ENCODE data around the gene MITD1.

The MITD1 gene

GRCh38 chr2:99180755-99181623 is at the start of gene MITD1, which contains the start of gene MRPL30:
TSS of gene MITD1 (minus strand) at chr2:99181058. CDS start at chr2:99180981, 77 bp downstream.
TSS of gene MRPL30 (plus strand) at chr2:99181184. CDS start at chr2:99186204, 5,020 bp downstream.
- no peak for TF ChIP-seq ZNF274 (IDR thresholded peaks at IDR 0.05; ENCODE audit: low read depth, low read length)
- TF ChIP-seq YY1 (IDR thresholded peaks at IDR 0.05; ENCODE audit: insufficient read depth, insufficient read length), result no peak
- no peak for TF ChIP-seq SUZ12 (IDR thresholded peaks at IDR 0.05; ENCODE audit: extremely low read depth, insufficient read depth, insufficient read length)
- Histone ChIP-seq H3K4me3 (ENCODE audit: insufficient read length, low read depth) (peak within 1 kb of the TSS; percentile 84), H3K4me1 (ENCODE audit: insufficient read depth, insufficient read length) (no peaks in the 10 kb centered on the region), H3K9me3 (ENCODE audit: insufficient read depth, low read length) (no peaks in the 10 kb centered on the region), H3K9ac (ENCODE audit: insufficient read length, low read depth) (peak within 1 kb of the TSS; percentile 93), H3K27me3 (ENCODE audit: insufficient read depth, insufficient read length) (no peaks in the 10 kb centered on the region), H3K36me3 (ENCODE audit: insufficient read depth, insufficient read length, low read length) (peaks cover 26% of the 10 kb centered on the region)
- DNase-seq (ENCODE audit: low read depth, low spot score), result peak; percentile 93

GRCh38 chr2:99217929-99218501 is 37.2 kb upstream of the MITD1 start:
- H3K27me3 ChIP-seq (ENCODE audit: insufficient read depth, insufficient read length), result no peaks in the 10 kb centered on the region
- H3K36me3 ChIP-seq (ENCODE audit: insufficient read depth, insufficient read length, low read length), result peaks cover 18% of the 10 kb centered on the region
- no peak overlapping the region for H3K4me3 ChIP-seq (ENCODE audit: insufficient read length, low read depth)
- no peak for DNase-seq (ENCODE audit: low read depth, low spot score)
- H3K4me1 ChIP-seq (ENCODE audit: insufficient read depth, insufficient read length), result no peaks in the 10 kb centered on the region
- no peaks in the 10 kb centered on the region for H3K9me3 ChIP-seq (ENCODE audit: insufficient read depth, low read length)
- TF ChIP-seq ZNF274 (IDR thresholded peaks at IDR 0.05; ENCODE audit: low read depth, low read length) (no peak), SUZ12 (IDR thresholded peaks at IDR 0.05; ENCODE audit: extremely low read depth, insufficient read depth, insufficient read length) (no peak), YY1 (IDR thresholded peaks at IDR 0.05; ENCODE audit: insufficient read depth, insufficient read length) (no peak)
- H3K9ac ChIP-seq (ENCODE audit: insufficient read length, low read depth), result no peak overlapping the region

DNA sequence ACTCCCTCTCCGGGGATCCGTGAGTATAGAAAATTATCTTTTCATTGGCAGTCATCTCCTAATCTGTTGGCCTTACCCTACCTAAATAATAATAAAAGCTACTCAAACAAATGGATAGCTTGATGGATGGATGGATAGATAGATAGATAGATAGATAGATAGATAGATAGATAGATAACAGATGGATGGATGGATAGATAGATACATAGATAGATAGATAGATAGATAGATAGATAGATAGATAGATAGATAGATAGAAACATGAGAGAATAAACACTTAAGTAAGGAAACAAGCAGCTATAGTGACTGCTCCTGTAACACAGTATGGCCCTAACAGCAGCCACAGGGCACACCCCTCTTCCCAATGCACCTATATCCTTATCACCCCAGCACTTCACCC is 35.2 kb upstream of the MITD1 start:
- H3K4me1 ChIP-seq (ENCODE audit: insufficient read depth, insufficient read length), result no peaks in the 10 kb centered on the region
- H3K4me3 ChIP-seq (ENCODE audit: insufficient read length, low read depth), result no peak overlapping the region
- no peaks in the 10 kb centered on the region for H3K27me3 ChIP-seq (ENCODE audit: insufficient read depth, insufficient read length)
- no peak for DNase-seq (ENCODE audit: low read depth, low spot score)
- no peaks in the 10 kb centered on the region for H3K9me3 ChIP-seq (ENCODE audit: insufficient read depth, low read length)
- peaks cover 18% of the 10 kb centered on the region for H3K36me3 ChIP-seq (ENCODE audit: insufficient read depth, insufficient read length, low read length)
- H3K9ac ChIP-seq (ENCODE audit: insufficient read length, low read depth), result no peak overlapping the region
- TF ChIP-seq SUZ12 (IDR thresholded peaks at IDR 0.05; ENCODE audit: extremely low read depth, insufficient read depth, insufficient read length), result no peak

DNA sequence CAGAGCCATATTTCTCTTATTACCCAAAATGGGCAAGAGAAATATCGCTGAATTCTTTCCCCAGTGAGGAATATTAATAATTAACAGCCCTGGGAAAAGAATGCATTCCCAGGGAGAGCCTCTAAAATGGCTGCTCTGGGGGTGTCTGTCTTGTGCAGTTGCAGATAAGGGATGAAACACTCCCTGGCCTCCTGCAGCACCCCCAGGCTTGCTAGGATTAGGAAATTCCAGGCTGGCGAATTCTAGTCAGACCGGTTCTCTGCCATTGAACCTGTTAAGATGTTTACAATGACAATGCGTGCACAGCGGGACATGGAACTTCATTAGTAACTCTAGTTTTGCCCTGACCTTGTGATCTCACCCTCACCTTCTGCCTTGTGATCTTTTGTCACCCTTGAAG is 24.6 kb upstream of the MITD1 start:
- peaks cover 15% of the 10 kb centered on the region for H3K36me3 ChIP-seq (ENCODE audit: insufficient read depth, insufficient read length, low read length)
- H3K9me3 ChIP-seq (ENCODE audit: insufficient read depth, low read length), result peaks cover 44% of the 10 kb centered on the region
- H3K4me1 ChIP-seq (ENCODE audit: insufficient read depth, insufficient read length), result no peaks in the 10 kb centered on the region
- no peak overlapping the region for H3K9ac ChIP-seq (ENCODE audit: insufficient read length, low read depth)
- no peaks in the 10 kb centered on the region for H3K27me3 ChIP-seq (ENCODE audit: insufficient read depth, insufficient read length)
- TF ChIP-seq ZNF274 (IDR thresholded peaks at IDR 0.05; ENCODE audit: low read depth, low read length) (no peak), YY1 (IDR thresholded peaks at IDR 0.05; ENCODE audit: insufficient read depth, insufficient read length) (no peak)
- H3K4me3 ChIP-seq (ENCODE audit: insufficient read length, low read depth), result no peak overlapping the region
- DNase-seq (ENCODE audit: low read depth, low spot score), result peak; percentile 51

DNA sequence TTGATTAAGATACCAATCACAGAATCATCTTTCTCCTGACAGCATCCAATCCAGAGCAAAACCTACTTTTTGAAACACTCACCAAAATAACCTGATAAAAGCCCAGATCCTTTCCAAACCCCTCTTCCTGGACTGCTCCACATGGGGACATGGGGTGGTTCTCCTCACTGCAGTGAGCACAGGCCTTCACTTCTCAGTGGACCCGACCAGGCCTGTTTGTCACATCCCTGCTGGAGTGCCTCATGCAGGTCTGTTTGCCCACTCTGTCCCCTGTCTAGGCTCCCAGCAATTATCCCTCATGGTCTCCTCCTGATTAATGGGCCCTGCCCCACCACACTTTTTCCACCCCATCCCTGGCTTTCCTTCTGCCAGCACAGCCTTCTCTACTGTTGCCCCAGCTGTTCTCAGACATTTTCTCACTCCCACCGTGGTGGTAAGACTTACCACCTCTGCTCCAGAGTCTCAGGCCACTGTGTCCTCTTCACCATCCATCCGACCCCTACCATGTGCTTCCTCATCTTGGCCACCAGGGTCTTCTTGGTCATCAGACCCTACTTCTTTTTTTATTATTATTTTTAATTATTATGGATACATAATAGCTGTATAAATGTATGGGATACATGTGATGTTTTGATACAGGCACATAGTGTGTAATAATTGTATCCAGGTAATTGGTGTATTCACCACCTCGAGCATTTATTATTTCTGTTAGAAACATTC is 21.3 kb upstream of the MITD1 start:
- H3K9me3 ChIP-seq (ENCODE audit: insufficient read depth, low read length), result peaks cover 38% of the 10 kb centered on the region
- TF ChIP-seq ZNF274 (IDR thresholded peaks at IDR 0.05; ENCODE audit: low read depth, low read length) (no peak), YY1 (IDR thresholded peaks at IDR 0.05; ENCODE audit: insufficient read depth, insufficient read length) (no peak), SUZ12 (IDR thresholded peaks at IDR 0.05; ENCODE audit: extremely low read depth, insufficient read depth, insufficient read length) (no peak)

GRCh38 chr2:99200076-99200800 is 19.4 kb upstream of the MITD1 start:
- Histone ChIP-seq H3K4me3 (ENCODE audit: insufficient read length, low read depth) (no peak overlapping the region), H3K9me3 (ENCODE audit: insufficient read depth, low read length) (peaks cover 21% of the 10 kb centered on the region), H3K4me1 (ENCODE audit: insufficient read depth, insufficient read length) (no peaks in the 10 kb centered on the region), H3K9ac (ENCODE audit: insufficient read length, low read depth) (no peak overlapping the region), H3K27me3 (ENCODE audit: insufficient read depth, insufficient read length) (no peaks in the 10 kb centered on the region), H3K36me3 (ENCODE audit: insufficient read depth, insufficient read length, low read length) (peaks cover 58% of the 10 kb centered on the region)
- TF ChIP-seq YY1 (IDR thresholded peaks at IDR 0.05; ENCODE audit: insufficient read depth, insufficient read length) (no peak), ZNF274 (IDR thresholded peaks at IDR 0.05; ENCODE audit: low read depth, low read length) (no peak), SUZ12 (IDR thresholded peaks at IDR 0.05; ENCODE audit: extremely low read depth, insufficient read depth, insufficient read length) (no peak)
- no peak for DNase-seq (ENCODE audit: low read depth, low spot score)

More for the DNA sequence above, 21.3 kb upstream of the MITD1 start:
- H3K9ac ChIP-seq (ENCODE audit: insufficient read length, low read depth), result no peak overlapping the region
- H3K4me1 ChIP-seq (ENCODE audit: insufficient read depth, insufficient read length), result no peaks in the 10 kb centered on the region
- peaks cover 39% of the 10 kb centered on the region for H3K36me3 ChIP-seq (ENCODE audit: insufficient read depth, insufficient read length, low read length)
- no peak for DNase-seq (ENCODE audit: low read depth, low spot score)
- no peak overlapping the region for H3K4me3 ChIP-seq (ENCODE audit: insufficient read length, low read depth)
- no peaks in the 10 kb centered on the region for H3K27me3 ChIP-seq (ENCODE audit: insufficient read depth, insufficient read length)

Data from NT2/D1 (cell line).